ENCODE results near the gene NTSR2.

Gene NTSR2, protein sequence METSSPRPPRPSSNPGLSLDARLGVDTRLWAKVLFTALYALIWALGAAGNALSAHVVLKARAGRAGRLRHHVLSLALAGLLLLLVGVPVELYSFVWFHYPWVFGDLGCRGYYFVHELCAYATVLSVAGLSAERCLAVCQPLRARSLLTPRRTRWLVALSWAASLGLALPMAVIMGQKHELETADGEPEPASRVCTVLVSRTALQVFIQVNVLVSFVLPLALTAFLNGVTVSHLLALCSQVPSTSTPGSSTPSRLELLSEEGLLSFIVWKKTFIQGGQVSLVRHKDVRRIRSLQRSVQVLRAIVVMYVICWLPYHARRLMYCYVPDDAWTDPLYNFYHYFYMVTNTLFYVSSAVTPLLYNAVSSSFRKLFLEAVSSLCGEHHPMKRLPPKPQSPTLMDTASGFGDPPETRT

DNA sequence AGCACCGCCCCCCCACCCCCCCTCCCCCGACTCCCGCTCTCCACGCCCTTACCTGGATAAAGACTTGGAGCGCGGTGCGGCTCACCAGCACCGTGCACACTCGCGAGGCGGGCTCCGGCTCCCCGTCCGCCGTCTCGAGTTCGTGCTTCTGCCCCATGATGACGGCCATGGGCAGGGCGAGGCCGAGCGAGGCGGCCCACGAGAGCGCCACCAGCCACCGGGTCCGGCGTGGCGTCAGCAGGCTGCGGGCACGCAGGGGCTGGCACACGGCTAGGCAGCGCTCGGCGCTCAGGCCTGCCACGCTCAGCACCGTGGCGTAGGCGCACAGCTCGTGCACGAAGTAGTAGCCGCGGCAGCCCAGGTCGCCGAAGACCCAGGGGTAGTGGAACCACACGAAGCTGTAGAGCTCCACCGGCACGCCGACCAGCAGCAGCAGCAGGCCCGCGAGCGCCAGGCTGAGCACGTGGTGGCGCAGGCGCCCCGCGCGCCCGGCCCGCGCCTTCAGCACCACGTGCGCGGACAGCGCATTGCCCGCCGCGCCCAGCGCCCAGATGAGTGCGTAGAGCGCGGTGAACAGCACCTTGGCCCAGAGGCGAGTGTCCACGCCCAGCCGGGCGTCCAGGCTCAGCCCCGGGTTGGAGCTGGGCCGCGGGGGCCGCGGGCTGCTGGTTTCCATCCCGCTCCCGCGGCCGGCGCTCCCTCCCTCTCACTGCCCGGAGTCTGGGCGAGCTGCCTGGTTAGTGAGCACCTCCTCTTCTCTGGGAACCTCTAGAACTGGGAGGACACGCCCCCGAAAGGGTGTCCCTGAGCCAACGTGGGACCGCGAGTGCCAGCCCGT lies at the start of gene NTSR2:
TSS of gene NTSR2 (minus strand) at position 742 of the 838 bp plus-strand sequence. CDS start at position 676, 66 bp downstream.
- no peak within 1 kb of the TSS for H3K4me3 ChIP-seq (ENCODE audit: low read depth, low read length)
- TF ChIP-seq, protein P1, sequence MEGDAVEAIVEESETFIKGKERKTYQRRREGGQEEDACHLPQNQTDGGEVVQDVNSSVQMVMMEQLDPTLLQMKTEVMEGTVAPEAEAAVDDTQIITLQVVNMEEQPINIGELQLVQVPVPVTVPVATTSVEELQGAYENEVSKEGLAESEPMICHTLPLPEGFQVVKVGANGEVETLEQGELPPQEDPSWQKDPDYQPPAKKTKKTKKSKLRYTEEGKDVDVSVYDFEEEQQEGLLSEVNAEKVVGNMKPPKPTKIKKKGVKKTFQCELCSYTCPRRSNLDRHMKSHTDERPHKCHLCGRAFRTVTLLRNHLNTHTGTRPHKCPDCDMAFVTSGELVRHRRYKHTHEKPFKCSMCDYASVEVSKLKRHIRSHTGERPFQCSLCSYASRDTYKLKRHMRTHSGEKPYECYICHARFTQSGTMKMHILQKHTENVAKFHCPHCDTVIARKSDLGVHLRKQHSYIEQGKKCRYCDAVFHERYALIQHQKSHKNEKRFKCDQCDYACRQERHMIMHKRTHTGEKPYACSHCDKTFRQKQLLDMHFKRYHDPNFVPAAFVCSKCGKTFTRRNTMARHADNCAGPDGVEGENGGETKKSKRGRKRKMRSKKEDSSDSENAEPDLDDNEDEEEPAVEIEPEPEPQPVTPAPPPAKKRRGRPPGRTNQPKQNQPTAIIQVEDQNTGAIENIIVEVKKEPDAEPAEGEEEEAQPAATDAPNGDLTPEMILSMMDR (IDR thresholded peaks at IDR 0.05; ENCODE audit: low read depth, low read length): no peak

DNA sequence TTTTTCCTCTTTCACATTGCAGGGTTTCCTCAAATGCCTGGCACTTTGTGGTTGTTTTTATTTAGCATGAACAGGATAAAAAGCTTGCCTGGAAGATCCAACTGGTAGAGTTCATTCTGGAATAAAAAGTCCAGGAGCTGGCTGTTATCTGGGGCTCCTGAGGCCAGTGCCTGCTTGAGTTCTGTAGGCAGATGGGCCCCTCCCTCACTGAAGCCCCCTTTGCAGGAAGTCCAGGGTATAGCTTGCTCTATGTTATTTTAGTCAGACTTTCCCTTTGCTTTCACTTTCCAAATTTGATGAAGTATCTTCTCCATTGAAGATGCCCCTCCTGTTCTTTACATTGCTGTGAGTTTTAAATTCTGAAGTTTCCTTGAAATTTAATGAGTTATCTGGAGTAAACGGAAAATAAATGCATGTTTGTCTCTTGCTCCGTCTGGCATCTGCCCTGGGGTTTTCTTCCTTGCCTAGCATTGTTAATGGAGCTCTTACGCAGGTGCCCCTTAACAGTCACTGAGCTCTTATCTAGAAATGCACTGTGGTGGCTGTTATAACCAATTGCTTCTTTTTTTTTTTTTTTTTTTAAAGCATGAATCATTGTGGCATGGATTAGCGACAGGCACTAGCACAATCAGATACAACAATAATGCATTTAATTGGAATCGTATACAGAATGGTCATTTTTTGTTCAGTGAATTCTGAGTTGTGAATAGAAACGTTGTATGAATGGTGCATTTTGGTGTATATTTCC lies 49.4 kb upstream of the NTSR2 start:
- TF ChIP-seq, protein P1 (IDR thresholded peaks at IDR 0.05; ENCODE audit: low read depth, low read length): no peak
- no peak overlapping the region for H3K4me3 ChIP-seq (ENCODE audit: low read depth, low read length)

DNA sequence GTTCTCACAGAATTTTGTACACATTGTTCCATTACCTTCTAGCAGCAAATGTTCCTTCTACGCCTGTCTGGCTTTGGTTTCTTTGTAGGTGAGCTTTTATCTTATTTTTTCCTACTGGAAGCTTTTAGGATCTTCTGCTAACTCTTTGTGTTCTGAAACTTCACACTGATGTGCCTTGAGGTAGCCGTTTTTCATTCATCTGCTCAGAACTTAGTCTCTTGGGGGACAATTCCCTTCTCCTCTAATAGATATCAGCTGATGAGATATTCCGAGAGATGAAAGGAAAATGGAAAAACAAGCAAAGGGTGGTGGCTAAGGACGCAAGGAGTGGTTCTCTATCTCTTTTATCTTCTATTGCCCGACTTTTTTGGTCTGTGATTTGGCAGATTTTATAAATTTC lies 48.6 kb upstream of the NTSR2 start:
- TF ChIP-seq, protein P1 (IDR thresholded peaks at IDR 0.05; ENCODE audit: low read depth, low read length): no peak
- no peak overlapping the region for H3K4me3 ChIP-seq (ENCODE audit: low read depth, low read length)

DNA sequence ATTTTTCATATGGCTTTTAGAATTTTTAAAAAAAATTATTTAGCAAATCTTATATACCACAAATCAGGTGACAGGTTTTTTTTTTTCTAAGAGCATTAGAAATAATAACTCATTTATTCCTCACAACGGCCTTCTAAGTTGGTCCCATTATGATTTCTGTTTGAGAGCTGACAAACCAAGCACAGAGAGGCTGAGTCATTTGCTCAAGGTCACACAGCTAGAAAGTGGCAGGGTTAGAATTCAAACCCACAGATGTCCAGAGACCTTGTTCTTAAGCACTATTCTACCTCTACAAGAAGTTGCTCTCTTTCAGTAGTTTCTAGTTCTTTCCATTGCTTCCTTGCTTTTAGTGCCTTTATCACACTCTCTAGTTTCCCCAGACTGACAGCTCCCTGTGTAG lies 47.6 kb upstream of the NTSR2 start:
- no peak overlapping the region for H3K4me3 ChIP-seq (ENCODE audit: low read depth, low read length)

DNA sequence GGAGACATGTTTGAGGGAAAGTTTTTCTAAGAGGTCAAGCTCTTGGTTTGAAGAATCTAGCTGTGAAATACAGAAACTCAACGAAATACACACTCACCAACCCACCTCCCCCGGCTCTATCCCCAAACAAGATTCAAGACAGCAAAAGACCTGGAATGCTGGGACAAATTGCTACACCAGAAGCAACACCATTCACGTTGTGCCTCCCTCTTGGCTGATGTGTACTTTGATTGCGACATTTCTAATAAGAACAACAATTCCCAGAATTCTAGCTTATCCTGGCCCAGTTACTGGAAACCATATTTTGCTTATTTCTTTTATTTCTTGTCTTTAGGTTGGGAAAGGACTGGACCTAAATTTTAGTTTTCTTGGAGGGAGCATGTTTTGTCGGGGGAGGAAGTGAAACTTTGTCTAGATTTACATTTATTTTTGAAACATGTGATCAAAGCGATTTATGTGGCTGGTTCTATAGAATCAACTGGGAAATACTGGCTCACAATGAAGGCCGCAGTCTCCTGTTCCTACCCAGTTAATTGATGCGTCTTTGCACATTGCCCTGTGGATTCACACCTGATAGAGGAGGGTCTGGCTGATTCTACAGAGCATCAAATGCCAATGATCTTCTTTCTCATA lies 46.8 kb upstream of the NTSR2 start:
- H3K4me3 ChIP-seq (ENCODE audit: low read depth, low read length): no peak overlapping the region
- TF ChIP-seq, protein P1 (IDR thresholded peaks at IDR 0.05; ENCODE audit: low read depth, low read length): no peak

More for the DNA sequence above, 47.6 kb upstream of the NTSR2 start:
- TF ChIP-seq, protein P1 (IDR thresholded peaks at IDR 0.05; ENCODE audit: low read depth, low read length): no peak

DNA sequence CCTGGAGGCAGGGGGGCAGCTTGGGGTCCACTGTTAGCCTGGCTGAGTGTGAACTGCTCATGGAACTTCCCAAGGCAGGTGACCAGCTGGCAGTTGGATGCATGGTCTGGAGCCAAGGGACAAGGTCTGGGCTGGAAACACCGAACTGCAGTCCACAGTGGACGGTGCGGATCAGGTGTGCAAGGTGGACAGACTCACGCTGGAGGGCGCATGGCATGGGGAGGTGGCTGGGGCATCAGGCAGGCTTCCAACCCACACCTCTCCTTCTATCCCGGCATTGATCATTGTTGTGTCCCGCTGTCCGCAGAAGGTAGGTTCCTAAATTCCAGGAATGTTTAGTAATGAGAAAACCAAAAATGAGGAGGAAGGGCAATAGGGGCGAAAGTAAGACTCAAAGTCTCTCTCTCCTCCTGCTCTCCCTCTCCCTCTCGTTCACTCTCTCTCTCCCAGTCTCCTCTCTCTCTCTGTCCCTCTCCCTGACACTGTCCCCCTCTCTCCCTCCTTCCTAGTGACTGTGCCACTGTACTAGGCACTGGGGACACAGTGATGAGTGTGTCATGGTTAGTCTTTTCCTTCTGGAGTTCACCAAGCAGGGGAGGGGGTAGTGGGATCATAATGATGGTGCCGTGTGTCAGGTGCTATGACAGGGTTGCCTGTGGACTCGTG lies 46.1 kb upstream of the NTSR2 start:
- TF ChIP-seq, protein P1 (IDR thresholded peaks at IDR 0.05; ENCODE audit: low read depth, low read length): no peak
- no peak overlapping the region for H3K4me3 ChIP-seq (ENCODE audit: low read depth, low read length)

All from WI38 (cell line).